Stomach (tissue), 9 donors: ENCODE results near the gene NME8. TPM values are rescaled to one million over a fixed set of nuclear protein-coding genes. Genes with fewer than 3 reads are reported as not detected.

Source experiments
- DNase-seq, 2 donors: peaks; one replicate each; pipeline versions ENCODE4 v3.0.0 to v3.0.0-alpha.2; 2013 to 2019
- H3K27ac ChIP-seq, 5 donors: fragments of 200-600 bp in 4 of 5; sonication (generic) in 4 of 5; one replicate each; pipeline ENCODE4 v1.5.1; 2013 to 2019; ENCODE audit warnings: mild to moderate bottlenecking in 1 of 5, moderate library complexity in 1 of 5
- H3K27me3 ChIP-seq, 3 donors: fragments of 200-600 bp; sonication (generic); one replicate each; pipeline ENCODE4 v1.5.1; 2017 to 2019; ENCODE audit warnings: mixed run types in 1 of 3
- H3K36me3 ChIP-seq, 4 donors: fragments of 200-600 bp; sonication (generic); 1 replicate in 3 of 4; 2 replicates in 1 of 4; pipeline ENCODE4 v1.5.1; 2016 to 2019
- H3K4me1 ChIP-seq, 4 donors: fragments of 200-600 bp; sonication (generic); one replicate each; pipeline ENCODE4 v1.5.1; 2016 to 2019
- H3K4me3 ChIP-seq, 4 donors: fragments of 200-600 bp; sonication (generic) in 3 of 4; one replicate each; pipeline ENCODE4 v1.5.1; 2016 to 2019; ENCODE audit warnings: mild to moderate bottlenecking in 1 of 4
- H3K9me3 ChIP-seq, 4 donors: fragments of 200-600 bp; sonication (generic); one replicate each; pipeline ENCODE4 v1.5.1; 2016 to 2019
- EP300 ChIP-seq: sonication (generic); formaldehyde crosslinking; IDR thresholded peaks from one replicate; pipeline ENCODE4 v1.6.1; 2017; ENCODE audit warnings: antibody characterized with exemption
- POLR2A ChIP-seq, 4 donors: fragments of 450-650 bp; IDR thresholded peaks; one replicate each; pipeline ENCODE4 v1.6.1; 2016; ENCODE audit warnings: antibody characterized with exemption in 4 of 4, control low read depth in 2 of 4, mild to moderate bottlenecking in 1 of 4, moderate library complexity in 1 of 4
- POLR2AphosphoS5 ChIP-seq, 3 donors: sonication (generic); formaldehyde crosslinking; IDR thresholded peaks; one replicate each; pipeline ENCODE4 v1.6.1; 2016; ENCODE audit warnings: antibody characterized with exemption in 3 of 3
- WGBS, 5 donors: extraction: QIAGEN DNeasy Blood & Tissue Kit in 3 of 5; methylation state at CpG; one replicate each; pipeline versions ENCODE4 v1.1.5 to v1.1.7; 2013 to 2018; 5-methylcytosine and 5-hydroxymethylcytosine counted together
- intact Hi-C: fragments of 100-400 bp; cut with DNase I; formaldehyde crosslinking; loops from one replicate; pipeline ENCODE4 v1.15.1; 2023; ENCODE audit warnings: low total_unique reads
- polyA plus RNA-seq, 3 donors: library from polyadenylated mRNA; stranded (reverse); fragments of 200-250 nt; gene quantifications; one replicate each; pipeline ENCODE4 v1.2.3, GENCODE V29; 2013
- total RNA-seq, 5 donors: library from RNA; depleted of rRNA; stranded (reverse); fragments of >200 nt; gene quantifications; one replicate each; pipeline versions ENCODE4 v1.1.0 to v1.2.3, GENCODE V29; 2014 to 2016
- TF ChIP-seq, protein P1 (sequence below), 7 experiments: fragments of 450-650 bp in 4 of 7; fragments of 200-600 bp in 3 of 7; sonication (generic) in 3 of 7; IDR thresholded peaks; one replicate each; pipeline ENCODE4 v1.5.1; 2016 to 2019; ENCODE audit warnings: antibody characterized with exemption in 7 of 7, control low read depth in 2 of 7, mild to moderate bottlenecking in 1 of 7
- donor health status: healthy with polysubstance abuse.
- donor health status: Bipolar disorder and iron deficiency.
- donor health status: healthy.

Gene NME8
- total and polyA plus RNA-seq, 8 donors = 0.31 to 14.8 TPM; not detected in 6

DNA sequence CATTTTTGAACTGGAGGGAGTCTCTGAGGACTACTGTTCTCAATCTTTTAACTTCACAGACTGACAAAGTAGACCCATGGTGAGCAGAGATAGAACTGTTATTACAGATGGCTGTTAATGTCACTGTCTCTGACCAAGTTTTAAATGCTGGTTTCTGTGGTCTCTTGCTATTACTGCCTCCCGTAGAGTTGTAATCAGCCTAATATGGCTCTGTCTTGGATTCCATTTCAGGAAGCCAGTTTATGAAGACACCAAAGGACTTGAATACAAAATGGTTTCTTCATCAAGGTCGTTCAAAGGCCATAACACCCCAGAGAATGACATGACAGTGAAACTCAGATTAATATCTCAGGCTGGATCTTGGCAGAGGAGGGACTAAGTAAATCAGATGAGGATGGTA, 64.4 kb downstream of the NME8 start:
- WGBS, 5 donors = 29 to 62% (median 59%) methylated on average over 2 of the region's 2 CpGs
- TF ChIP-seq EP300 (no peak), POLR2A (IDR thresholded peaks at IDR 0.05) (no peak), POLR2AphosphoS5 (IDR thresholded peaks at IDR 0.05) (no peak)
- TF ChIP-seq, protein P1, sequence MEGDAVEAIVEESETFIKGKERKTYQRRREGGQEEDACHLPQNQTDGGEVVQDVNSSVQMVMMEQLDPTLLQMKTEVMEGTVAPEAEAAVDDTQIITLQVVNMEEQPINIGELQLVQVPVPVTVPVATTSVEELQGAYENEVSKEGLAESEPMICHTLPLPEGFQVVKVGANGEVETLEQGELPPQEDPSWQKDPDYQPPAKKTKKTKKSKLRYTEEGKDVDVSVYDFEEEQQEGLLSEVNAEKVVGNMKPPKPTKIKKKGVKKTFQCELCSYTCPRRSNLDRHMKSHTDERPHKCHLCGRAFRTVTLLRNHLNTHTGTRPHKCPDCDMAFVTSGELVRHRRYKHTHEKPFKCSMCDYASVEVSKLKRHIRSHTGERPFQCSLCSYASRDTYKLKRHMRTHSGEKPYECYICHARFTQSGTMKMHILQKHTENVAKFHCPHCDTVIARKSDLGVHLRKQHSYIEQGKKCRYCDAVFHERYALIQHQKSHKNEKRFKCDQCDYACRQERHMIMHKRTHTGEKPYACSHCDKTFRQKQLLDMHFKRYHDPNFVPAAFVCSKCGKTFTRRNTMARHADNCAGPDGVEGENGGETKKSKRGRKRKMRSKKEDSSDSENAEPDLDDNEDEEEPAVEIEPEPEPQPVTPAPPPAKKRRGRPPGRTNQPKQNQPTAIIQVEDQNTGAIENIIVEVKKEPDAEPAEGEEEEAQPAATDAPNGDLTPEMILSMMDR (IDR thresholded peaks at IDR 0.05) = no peak
- Histone ChIP-seq H3K27ac (no peak overlapping the region), H3K9me3 (no peaks in the 10 kb centered on the region), H3K4me3 (no peak overlapping the region), H3K4me1 (peaks cover 0 to 22% (median 18%) of the 10 kb centered on the region in 4 donors), H3K27me3 (peaks cover 0 to 23% (median 14%) of the 10 kb centered on the region in 3 donors), H3K36me3 (no peaks in the 10 kb centered on the region)
- intact Hi-C loops = loop anchor here (10.0 kb wide), 1 partner anchor 192 kb away; no protein-coding TSS in a partner anchor
- no peak for DNase-seq

DNA sequence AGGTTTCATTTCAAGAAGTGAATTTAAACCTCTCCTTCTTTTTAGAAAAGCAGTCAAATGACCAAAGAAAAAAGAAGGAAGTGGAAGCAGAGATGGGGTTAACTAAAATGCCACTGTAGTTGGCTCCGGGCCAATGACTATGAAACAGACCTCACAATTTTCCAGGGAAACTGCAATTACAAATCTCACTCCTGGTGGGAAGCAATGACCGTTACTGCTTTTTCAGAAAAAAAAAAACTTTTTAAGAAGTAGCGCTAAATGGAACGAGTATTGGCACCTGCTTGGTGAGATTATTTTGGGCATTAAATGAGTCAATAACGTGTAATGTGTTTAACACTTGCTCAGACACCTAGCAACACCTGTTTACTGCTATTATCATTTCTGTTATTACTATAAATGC, 67.0 kb downstream of the NME8 start:
- WGBS, 5 donors = 13 to 25% (median 17%) methylated on average over 5 of the region's 5 CpGs
- peaks cover 0 to 46% (median 14%) of the 10 kb centered on the region in 3 donors for H3K27me3 ChIP-seq
- TF ChIP-seq, protein P1 (IDR thresholded peaks at IDR 0.05) = no peak
- TF ChIP-seq EP300 = no peak
- H3K9me3 ChIP-seq = no peaks in the 10 kb centered on the region
- intact Hi-C loops = loop anchor here (10.0 kb wide), 1 partner anchor 189 kb away; no protein-coding TSS in a partner anchor
- H3K27ac ChIP-seq = peak overlapping the region in 2 of 5 donors; percentile 35 to 78
- H3K4me3 ChIP-seq = peak overlapping the region in 1 of 4 donors; percentile 50
- peaks cover 0 to 28% (median 20%) of the 10 kb centered on the region in 4 donors for H3K4me1 ChIP-seq
- no peaks in the 10 kb centered on the region for H3K36me3 ChIP-seq
- DNase-seq = peak in 1 of 2 donors; percentile 51

DNA sequence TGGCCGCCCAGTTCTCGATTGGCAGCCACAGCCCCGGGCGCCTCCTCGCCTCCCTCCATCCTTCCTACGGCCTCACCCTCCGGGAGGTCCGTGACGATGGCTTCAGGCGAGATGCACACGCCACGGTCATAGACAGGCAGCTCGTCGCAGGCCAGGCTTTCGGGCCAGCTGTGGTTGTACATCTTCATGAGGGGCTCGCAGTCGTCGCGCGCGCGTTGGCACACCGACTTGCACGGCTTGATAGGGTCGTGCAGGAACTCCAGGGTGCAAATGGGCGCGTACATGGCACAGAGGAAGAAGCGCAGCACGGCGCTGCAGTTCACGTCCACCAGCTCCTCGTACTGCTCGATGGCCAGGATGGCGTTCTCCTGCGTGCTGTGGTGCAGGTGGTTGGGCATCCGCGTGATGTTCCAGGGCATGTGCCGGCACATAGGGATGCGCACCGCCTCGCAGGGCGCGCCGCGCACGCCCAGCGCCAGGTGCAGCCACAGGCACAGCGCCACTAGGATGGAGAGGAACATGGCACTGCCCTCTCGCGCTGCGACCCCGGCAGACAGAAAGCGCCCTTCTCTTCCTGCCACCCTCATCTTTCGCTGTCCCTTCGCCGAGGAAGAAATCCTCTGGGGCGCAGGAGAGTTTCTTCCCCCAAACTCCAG, 67.7 kb downstream of the NME8 start:
- peak overlapping the region in 4 of 5 donors; percentile 33 to 78 (median 54) for H3K27ac ChIP-seq
- no peaks in the 10 kb centered on the region for H3K36me3 ChIP-seq
- intact Hi-C loops = loop anchor here (10.0 kb wide), 1 partner anchor 189 kb away; no protein-coding TSS in a partner anchor
- peaks cover 0 to 35% (median 27%) of the 10 kb centered on the region in 4 donors for H3K4me1 ChIP-seq
- H3K27me3 ChIP-seq = peaks cover 0 to 53% (median 19%) of the 10 kb centered on the region in 3 donors
- no peaks in the 10 kb centered on the region for H3K9me3 ChIP-seq
- H3K4me3 ChIP-seq = peak overlapping the region; percentile 48 to 53 (median 49)
- TF ChIP-seq POLR2AphosphoS5 (IDR thresholded peaks at IDR 0.05) = no peak
- no peak for TF ChIP-seq EP300
- TF ChIP-seq, protein P1 (IDR thresholded peaks at IDR 0.05) = no peak
- no peak for TF ChIP-seq POLR2A (IDR thresholded peaks at IDR 0.05)
- 7 to 13% (median 11%) methylated on average over 15 to 57 of the region's 57 CpGs for WGBS, 5 donors
- peak in 1 of 2 donors; percentile 58 for DNase-seq

DNA sequence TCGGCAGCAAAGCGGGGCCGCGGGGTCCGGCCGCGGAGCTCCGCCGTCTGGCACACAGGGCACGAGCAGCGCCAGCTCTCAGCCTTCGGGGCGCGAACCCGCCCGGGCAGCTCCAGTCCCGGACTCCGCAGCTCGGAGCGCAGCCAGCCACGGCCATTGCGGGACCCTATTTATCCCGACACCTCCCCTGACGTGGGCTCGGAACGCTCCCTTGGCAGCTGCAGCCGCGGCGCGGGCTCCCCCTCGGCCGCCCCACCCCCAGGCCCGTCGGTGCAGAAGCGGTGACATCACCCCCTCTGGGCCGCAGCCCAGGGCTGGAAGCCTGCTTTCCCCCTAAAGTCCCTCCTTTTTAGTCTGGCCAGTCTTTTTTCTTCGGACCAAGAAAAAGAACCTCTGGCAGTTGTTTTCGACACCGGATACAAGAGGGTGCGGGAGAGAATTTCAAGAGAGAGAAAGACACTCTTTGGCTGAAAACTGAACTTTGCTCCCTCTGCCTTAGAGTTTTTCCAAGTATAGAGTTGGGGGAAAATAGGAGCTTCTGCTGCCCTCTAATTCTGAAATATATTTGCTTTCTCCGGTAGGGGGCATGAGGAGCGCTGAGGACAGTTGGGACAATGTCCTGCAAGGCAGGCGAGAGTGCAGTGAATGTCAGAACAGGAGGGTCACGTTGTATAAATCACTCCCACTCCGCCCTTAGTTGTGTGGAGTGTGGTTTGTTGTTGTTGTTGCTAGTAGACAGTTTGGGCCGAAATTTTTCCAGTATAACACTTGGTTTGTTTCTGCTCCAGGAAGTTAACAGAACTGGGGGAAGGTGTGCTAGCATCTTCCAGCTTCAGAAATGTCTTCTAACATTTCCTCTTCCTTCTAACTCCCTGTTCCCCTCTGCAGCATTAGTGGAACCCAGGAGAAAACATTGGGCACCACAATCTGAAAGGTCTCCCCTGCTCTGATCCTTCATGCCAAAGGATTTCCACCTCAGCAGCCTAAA, 68.6 kb downstream of the NME8 start, which contains the start of gene SFRP4:
SFRP4 (minus strand) TSS at position 145 of the 988 bp plus-strand sequence. CDS start 280 bp downstream, outside the sequence.
- Histone ChIP-seq H3K4me3 (peak within 1 kb of the TSS; percentile 48 to 53 (median 49)), H3K4me1 (peaks cover 0 to 42% (median 32%) of the 10 kb centered on the region in 4 donors), H3K27ac (peak within 1 kb of the TSS in 4 of 5 donors; percentile 33 to 78 (median 54)), H3K9me3 (no peaks in the 10 kb centered on the region), H3K36me3 (no peaks in the 10 kb centered on the region), H3K27me3 (peaks cover 0 to 61% (median 21%) of the 10 kb centered on the region in 3 donors)
- DNase-seq = peak in 1 of 2 donors; percentile 88
- intact Hi-C loops = loop anchor here (10.0 kb wide), 1 partner anchor 188 kb away; no protein-coding TSS in a partner anchor
- no peak for TF ChIP-seq POLR2A (IDR thresholded peaks at IDR 0.05)
- TF ChIP-seq EP300 = no peak
- no peak for TF ChIP-seq POLR2AphosphoS5 (IDR thresholded peaks at IDR 0.05)
- TF ChIP-seq, protein P1 (IDR thresholded peaks at IDR 0.05) = peak in 4 of 7 experiments; percentile 14 to 36 (median 23)
- 1 to 3% (median 2%) methylated on average over 19 to 46 of the region's 46 CpGs for WGBS, 5 donors
